Vagina (tissue), 2 donors: ENCODE results near the gene TMEM144.

Source experiments
- POLR2A ChIP-seq, 2 donors: fragments of 450-650 bp; IDR thresholded peaks; one replicate each; pipeline ENCODE4 v1.6.1; 2017; ENCODE audit warnings: antibody characterized with exemption in 2 of 2, mild to moderate bottlenecking in 2 of 2, moderate library complexity in 2 of 2
- TF ChIP-seq, protein P1 (sequence below), 3 experiments: fragments of 450-650 bp in 2 of 3; fragments of 200-600 bp in 1 of 3; sonication (generic) in 1 of 3; IDR thresholded peaks; one replicate each; pipeline ENCODE4 v1.5.1; 2017 to 2019; ENCODE audit warnings: antibody characterized with exemption in 3 of 3, mild to moderate bottlenecking in 2 of 3, moderate library complexity in 2 of 3

DNA sequence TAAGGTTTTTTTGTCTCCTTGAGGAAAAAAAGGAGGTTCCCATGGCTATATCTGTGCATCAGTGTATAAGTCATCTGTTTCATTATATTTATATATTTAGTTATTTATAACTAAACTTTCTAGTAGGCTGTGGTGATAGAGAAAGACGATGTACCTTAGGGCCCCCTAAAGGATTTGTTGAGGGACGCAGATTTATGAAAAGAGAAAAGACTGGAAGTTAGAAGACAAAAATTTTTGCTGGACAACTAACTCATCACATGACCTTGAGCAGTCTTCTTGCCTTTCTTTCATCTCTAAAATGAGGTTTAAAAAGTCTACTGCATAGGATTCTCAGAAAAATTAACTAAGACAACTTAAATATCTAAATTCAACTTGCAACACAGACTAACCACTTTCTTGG, 43.6 kb upstream of the TMEM144 start:
- TF ChIP-seq, protein P1, sequence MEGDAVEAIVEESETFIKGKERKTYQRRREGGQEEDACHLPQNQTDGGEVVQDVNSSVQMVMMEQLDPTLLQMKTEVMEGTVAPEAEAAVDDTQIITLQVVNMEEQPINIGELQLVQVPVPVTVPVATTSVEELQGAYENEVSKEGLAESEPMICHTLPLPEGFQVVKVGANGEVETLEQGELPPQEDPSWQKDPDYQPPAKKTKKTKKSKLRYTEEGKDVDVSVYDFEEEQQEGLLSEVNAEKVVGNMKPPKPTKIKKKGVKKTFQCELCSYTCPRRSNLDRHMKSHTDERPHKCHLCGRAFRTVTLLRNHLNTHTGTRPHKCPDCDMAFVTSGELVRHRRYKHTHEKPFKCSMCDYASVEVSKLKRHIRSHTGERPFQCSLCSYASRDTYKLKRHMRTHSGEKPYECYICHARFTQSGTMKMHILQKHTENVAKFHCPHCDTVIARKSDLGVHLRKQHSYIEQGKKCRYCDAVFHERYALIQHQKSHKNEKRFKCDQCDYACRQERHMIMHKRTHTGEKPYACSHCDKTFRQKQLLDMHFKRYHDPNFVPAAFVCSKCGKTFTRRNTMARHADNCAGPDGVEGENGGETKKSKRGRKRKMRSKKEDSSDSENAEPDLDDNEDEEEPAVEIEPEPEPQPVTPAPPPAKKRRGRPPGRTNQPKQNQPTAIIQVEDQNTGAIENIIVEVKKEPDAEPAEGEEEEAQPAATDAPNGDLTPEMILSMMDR (IDR thresholded peaks at IDR 0.05), result no peak
- TF ChIP-seq POLR2A (IDR thresholded peaks at IDR 0.05), result no peak
